ENCODE results near the gene CDYL.
A peak's percentile ranks its signal among the peaks of the same experiment; 100 is the strongest.

CDYL gene

DNA sequence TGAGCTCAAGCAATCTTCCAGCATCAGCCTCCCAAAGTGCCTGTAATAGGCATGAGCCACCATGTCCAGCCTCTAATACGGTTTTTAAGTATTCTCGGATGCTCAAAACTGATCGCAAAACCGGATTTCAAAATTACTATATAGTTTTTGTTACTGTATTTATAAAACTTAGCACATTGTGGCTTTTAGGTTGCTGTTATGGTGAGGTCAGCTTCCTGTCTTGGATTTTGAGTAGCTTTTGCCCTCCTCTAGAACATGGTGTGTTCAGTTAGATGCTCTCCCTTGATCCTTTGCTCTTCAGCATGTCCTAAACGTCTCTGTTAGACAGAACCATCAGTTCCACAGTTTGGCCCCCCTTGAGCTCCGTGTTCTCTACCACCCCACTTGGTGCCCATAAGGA, 131.4 kb downstream of the CDYL start:
- DNase-seq (ENCODE audit: low read depth): peak; percentile 27

DNA sequence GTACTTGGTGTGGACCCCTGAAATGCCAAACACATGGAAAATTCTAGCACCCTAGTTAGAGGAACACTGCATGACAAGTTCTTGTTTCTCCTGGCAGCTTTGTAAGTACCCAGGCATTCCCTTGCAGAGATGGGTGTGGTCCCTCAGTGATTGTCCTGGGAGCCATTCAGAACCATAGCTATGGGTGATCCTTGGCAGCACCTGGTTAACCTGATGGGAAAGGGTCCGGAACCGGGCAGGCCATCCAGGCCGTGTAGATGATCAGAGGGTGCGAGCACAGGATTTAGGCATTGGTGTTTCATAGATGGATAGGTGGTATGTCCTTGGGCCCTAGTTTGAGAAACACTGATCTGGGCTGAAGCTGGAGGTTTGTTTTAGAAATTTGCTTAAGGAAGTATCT, 131.9 kb downstream of the CDYL start:
- DNase-seq (ENCODE audit: low read depth): no peak

DNA sequence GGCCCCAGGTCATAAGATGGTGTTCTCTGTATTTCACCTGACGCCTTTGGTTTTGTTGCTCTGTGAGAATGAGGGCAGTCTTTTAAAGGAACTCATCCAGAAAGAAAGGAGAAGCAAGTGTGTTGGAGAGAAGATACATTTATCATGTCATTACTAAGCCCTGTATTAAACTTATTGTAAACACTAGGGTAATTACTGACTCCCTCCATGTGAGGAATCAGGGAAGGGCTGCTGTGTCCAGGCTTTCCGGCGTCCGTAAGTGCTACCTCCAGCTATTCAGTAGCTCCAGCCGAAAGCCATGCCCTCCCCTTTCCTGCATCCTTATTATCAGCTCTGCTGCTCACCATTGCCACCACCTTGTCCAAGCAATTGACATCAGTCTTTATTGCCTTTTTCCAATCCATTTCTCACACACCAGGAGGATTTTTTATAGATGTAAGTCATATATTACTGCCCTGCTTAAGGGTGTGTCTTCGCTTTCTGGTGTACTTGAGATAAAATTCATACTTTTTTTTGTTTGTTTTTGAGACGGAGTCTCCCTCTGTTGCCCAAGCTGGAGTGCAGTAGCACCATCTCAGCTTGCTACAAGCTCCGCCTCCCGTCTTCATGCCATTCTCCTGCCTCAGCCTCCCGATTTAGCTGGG, 133.0 kb downstream of the CDYL start:
- no peak for DNase-seq (ENCODE audit: low read depth)

DNA sequence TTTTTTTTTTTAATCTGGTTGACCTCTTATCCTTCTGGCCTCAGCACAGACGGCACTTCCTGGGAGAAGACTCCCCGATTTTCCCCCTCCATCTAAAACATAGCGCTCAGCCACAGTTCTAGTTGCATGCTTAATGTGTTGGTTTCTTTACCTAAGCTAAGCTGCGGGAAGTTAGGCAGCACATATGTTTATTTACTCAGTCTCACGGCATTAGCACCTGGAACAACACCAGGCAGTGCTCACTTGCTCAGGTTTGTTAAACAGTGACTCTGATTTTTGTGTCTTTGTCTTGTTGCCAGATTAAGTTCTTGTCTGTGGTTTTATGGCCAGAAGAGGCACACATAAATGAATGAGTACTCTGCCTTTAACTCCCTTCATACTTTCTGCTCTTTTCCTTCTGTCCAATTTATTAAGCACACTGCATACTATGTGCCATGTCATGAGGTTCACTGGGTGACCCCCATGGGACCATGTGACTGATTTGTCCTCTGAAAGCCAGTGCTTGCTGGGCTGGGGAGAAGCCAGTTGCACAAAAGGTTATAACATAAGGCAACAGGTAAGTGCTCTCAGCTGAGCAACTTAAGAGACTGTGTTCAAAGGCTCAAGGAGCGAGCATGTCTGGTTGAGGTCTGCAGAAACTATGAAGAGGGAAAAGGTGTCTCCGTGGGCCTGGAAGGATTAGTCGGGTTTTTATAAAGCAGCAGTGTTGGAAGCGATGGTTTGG, 134.0 kb downstream of the CDYL start:
- no peak for DNase-seq (ENCODE audit: low read depth)

DNA sequence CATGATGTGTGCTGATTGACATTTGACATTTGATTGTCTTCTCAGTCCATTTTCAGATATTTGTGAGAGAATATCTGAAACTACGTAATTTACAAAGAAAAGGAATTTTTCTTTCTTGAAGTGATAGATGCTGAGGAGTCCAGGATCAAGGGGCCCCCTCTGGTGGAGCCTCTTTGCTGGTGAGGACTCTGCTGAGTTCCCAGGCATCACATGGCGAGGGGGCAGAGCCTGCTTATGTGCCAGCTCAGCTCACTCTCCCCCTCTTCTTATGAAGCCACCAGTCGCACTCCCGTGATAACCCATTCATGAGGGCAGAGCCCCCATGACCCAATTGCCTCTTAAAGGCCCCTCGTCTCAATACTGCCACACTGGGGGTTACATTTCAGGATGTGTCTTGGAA, 136.4 kb downstream of the CDYL start:
- DNase-seq (ENCODE audit: low read depth): no peak

DNA sequence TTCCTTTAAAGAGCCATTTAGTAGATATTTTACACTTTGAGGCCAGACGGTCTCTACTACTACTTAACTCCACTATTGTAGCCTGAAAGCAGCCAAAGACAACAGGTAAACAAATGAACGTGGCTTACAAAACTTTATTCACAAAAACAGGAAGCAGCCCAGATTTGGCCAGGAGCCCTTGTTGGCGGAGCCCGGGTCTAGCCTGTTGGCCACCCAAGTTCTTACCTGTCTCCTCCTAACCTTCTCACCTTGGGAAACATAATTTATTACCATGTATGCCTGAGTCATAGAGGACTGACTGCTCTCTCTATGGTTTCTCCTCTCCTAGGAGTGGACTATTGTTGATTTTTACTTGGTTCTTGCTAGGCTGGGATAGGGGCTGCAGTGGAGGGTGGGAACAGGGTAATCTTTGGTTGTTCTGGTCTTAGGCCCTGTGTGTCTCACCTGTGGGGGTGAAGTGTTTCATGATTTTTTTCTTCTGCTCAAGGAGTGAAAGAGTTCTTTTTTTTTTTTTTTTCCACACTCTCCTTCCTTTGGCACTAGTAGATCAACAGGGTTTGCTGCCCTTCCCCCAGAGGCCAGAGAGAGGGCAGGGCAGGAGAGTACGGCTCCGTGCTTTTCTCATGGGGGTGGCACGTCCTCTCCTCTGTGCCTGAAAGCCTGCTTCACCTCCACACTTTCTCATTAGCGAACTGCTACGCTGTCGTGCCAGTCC, 137.7 kb downstream of the CDYL start:
- no peak for DNase-seq (ENCODE audit: low read depth)

DNA sequence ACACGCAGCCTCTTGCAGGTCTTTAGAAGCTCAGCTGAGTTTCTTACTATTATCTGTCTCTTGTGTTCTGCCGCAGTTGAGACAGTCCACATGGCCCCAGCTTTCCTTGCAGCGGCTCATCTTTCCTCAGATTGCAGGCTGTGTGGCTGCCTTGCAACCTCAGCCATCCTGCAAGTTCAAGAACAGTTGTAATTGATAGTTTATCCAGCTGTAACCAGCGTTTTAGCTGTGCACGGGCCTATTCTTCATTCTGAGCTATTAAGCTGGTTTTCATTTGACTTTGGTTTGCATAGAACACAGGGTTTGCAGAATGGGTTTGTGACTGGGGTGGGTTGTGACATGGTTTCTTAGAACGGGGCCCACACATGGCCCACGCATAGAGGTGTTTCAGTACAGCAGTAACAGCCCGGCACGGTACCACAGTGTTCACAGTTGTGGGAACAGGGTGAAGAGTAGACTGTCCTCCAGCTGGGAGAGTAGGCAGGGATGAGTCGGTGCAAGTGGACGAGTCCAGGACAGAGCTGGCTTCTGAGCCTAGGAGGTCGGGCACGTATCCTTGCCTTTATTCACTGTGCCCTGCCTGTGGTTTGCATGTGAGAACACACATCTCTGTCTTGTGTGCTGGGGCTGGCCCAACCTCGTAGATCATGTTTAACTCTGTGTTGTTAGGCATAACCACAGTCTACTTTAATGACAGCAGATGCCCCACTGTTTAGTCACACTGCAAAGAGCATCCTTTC, 138.4 kb downstream of the CDYL start:
- peak; percentile 37 for DNase-seq (ENCODE audit: low read depth)

DNA sequence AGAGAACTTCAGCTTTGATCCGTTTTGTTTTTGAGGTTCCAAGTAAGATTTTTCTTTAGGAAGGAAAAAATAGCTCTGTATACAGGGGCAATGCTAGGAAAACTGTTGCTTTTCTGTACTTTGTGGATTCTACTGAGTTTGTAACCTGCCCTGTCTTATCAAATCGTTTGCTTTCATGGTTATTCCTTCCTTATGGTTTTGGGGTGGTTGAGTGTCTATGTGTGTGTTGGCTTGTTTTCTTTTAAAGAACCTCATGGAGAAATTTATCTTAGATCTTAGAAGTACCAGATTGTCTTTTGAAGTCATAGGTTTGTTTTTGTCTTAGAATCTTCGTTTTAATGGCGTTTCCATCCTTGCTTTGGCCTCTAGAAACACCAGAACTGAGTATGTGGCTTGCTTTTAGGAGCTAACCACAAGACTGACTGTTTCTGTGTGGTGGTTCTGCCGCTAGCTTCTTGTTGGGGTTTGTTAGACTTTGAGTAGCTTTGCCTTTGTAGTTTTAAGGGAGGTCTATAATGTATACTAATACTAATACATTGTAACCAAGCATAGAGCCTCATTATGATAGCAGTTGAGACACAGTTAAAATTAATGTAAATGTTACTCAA, 140.9 kb downstream of the CDYL start:
- no peak for DNase-seq (ENCODE audit: low read depth)

DNA sequence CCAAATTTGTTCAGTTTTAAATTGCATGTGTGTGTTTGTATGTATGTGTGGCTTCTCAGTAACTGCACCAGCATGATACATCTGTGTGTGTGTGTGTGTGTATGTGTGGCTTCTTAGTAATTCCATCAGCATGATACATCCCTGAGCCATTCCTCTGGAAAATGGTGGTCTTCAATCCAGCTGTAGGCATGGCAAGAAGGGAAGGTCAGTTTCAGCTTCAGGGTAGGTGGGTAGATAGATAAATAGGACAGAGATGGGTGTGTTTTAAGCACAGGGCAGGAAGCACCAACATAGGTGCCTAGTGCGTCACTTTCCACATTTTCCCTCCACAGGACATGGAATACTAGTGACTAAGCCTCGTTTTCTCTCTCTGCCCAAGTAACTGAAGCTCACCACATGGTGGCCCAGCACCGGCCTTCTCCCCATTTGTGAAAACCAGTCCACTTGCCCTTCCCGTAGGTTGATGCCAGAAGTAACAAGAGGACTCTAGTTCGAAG, 144.8 kb downstream of the CDYL start:
- no peak for DNase-seq (ENCODE audit: low read depth)

DNA sequence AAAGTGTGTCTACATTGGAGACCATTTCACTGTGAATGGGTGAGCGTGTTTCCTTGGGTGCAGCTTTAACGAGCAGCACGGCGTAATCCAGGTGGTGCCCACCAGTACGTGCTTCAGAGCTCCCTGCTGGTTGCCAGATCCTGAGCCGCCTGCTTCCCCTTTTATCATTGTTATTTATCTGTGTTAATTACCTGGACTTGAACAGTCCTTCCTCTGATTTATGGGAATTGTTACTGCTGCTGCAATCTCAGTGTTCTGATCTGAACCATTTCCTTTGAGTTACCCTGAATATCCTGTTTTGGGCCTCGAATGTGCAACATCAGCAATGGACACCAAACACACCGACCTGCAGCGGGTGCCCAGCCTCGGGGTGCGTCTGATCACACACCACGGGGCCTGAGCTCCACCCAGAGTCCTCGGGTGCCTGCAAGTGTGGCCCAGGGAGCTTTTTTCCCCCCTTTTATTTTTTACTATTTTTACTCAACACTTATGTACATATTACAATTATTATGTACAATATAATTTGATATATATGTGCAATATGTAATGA, 146.4 kb downstream of the CDYL start:
- no peak for DNase-seq (ENCODE audit: low read depth)

DNA sequence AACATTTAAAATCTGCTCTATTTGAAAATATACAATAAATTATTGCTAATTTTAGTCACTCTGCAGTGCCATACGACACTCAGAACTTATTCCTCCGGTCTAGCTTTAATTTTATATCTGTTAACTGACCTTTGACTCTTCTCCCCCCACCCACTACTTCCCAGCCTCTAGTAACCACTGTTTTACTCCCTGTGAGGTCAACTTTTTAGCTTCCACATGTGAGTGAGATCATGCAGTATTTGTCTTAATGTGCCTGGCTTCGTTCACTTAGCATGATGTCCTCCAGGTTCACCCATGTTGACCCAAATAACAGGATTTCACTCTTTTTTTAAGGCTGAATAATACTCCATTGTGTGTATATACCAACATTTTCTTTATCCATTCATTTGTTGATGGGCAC, 146.9 kb downstream of the CDYL start:
- DNase-seq (ENCODE audit: low read depth): no peak

DNA sequence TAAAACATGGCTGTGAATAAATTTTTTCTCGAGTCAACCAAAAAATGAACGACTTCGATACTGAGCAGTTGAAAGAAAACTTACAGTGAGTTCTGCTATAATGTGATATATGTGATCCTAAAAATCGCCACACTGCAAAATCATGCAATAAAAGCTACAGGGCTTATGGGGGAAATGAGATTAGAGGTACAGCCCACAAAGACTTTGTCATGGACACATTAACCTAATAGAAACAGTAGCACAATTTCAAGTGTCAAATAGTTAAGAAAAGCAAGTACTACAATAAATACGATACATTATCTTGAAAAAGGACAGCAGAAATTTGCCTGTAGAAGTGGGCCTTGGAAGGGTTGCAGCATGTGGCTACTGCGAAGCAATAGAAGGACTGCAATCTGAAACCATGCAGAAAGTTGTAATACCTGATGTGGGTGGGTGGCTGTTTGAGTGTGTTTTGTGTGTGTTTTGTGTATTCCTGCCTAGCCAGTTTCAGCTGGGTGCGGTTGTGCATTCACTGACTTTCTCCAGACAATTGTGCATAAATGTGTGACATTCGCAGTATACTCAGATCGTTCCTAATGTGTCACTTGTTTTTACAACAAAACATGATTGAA, 148.6 kb downstream of the CDYL start:
- DNase-seq (ENCODE audit: low read depth): no peak

DNA sequence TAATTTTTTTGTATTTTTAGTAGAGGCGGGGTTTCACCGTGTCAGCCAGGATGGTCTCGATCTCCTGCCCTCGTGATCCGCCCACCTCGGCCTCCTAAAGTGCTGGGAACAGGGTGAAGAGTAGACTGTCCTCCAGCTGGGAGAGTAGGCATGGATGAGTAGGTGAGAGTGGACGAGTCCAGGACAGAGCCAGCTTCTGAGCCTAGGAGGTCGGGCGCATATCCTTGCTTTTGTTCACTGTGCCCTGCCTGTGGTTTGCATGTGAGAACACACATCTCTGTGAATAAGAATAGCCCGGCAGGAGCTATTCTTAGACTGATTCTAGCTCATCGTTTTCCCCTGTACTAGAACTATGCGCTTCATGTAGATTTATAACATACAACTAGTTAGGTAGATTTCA, 149.4 kb downstream of the CDYL start:
- no peak for DNase-seq (ENCODE audit: low read depth)

DNA sequence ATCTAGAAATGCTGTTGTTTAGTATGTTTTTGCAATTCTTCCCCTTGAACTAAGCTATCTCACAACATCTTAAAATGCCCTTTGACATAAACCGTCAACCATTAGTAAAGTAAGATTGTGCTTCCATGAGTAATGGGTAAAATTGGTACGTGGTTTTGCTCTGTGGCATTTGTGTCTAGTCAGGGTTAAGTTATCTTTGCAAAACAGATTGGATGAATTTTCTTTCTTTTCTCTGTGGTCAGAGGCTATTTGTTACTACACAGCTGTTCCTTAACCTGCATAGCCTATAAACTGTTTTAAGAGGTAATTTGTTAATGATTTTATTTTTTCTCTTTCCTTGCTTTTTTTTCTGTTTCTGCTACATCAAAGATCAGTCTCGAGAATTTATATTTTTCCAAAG, 152.2 kb downstream of the CDYL start:
- DNase-seq (ENCODE audit: low read depth): peak; percentile 84

DNA sequence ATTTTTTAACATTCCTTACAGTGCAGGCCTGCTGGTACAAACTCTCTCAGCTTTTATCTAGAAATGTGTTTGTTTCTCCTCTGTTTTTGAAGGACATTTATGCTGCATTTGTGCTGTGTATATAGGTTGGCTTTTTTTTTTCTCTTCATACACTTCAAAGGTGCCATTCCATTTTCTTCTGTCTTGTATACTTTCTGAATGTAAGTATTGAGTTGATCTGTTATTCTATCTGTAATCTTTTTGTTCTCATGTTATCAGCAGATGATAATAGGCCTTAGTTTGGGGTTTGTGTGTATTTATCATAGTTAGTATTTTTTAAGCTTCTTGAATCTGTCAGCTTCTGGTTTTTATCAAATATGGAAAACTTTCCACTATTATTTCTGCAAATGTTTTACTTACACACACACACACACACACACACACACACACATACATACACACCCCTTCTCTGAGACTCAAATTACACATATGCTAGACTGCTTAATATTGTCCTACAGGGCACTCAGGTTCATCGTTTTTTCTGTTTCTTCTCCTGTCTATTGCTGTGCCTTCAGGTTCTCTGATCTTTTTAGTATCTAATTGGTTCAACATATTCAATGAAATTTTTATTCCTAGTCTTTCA, 153.0 kb downstream of the CDYL start:
- DNase-seq (ENCODE audit: low read depth): peak; percentile 48

DNA sequence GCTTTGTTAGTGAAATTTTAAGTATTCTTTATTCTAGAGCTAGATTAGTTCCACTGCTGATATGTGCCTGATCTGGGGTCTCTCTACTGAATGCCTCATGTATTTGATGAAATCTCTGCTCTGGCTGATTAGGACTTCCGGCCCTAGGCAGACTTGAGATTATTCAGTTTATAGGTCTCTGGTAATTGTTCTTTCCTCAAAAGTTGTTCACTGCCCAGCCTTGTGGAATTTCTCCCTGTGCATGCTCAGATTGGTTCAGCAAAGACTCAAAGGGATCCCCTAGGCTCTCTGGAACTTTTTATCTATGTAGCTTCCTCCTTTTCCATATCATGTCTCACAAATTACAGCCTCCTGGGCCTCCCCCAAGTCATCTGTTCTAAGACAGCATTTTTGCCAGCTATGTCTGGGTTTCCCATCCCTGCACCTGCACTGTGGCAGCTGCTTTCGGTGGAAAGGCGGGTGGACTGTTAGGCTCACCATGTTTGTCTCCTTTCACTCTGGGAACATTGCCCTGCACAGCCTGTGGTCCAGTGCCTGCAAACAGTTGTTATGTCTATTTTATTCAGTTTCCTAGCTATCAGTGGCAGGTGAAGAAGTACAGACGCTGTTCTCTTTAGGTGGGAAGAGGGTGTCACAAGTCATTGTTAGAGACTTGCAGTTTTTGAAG, 154.0 kb downstream of the CDYL start:
- DNase-seq (ENCODE audit: low read depth): no peak

DNA sequence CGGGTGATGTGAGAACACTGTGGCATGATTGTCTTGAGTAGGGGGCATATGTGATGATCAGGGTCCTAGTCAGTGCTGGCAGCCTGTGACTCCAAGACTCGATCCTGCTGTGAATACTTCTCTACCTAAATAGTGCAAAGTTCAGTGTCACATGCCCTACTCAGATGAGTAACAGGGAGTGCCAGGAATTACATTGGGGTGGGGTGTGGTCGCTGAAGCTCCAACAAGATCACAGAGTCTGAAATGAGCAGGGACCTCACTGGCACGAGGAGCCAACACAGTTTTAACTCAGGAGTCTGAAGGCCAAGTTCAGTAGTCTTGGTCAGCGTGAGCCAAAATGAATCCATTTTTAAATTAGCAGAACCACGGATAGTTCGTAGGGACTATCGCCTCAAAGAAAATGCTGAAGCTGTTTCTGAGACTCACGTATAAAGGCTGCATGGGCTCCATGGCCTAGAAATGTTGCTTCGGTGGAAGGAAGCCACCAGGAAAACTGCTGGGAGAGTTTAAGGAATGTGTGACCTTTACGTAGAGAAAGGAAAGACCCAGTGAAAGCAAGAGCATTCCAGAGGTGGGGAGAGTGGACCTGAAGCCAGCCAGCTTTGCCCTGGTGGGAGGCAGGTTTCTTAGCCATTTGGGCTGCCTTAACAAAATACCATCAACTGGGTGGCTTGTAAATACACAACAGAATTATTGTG, 155.5 kb downstream of the CDYL start:
- no peak for DNase-seq (ENCODE audit: low read depth)

DNA sequence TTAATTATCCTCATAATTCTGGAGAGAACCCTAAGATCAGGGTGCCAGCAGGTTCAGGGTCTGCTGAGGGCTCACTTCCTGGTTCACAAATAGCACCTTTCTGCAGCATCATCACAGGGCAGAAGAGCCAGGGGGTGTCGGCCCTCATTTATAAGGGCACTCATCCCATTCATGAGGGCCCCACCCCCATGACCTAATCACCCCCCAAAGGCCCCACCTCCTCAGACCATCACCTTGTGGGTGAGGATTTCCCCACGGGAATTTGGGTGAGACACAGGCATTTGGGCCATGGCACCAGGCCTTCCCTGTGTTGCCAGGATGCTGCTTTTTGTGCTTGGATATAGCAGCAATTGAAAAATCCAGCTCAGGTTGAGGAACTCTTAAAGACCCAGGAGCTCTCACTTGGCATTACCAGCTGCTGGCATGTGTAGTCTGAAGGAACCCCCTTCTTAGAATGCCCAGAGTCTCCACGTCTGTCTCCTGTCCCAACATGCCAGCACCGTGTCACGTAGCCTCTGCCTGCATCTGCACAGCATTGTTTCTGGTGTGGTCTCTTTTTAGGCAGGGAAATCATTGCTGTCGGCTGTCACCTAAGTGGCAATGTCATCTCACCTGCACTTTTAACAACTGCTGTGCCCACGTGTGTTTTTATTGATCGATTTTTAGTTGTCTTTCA, 156.2 kb downstream of the CDYL start:
- DNase-seq (ENCODE audit: low read depth): no peak

DNA sequence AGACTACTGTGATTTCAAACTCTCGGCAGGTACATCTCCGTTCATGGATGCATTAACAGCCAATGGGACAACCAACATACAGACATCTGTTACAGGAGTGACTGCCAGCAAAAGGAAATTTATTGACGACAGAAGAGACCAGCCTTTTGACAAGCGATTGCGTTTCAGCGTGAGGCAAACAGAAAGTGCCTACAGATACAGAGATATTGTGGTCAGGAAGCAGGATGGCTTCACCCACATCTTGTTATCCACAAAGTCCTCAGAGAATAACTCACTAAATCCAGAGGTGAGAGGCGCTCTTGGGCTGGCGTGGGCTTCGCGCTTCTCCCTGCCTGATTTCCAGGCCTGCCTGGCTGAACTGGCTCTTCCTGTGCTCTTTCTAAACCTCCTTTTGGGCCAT, 159.3 kb downstream of the CDYL start:
- no peak for DNase-seq (ENCODE audit: low read depth)
